ENCODE data around the gene WDR46.

WDR46 gene, protein sequence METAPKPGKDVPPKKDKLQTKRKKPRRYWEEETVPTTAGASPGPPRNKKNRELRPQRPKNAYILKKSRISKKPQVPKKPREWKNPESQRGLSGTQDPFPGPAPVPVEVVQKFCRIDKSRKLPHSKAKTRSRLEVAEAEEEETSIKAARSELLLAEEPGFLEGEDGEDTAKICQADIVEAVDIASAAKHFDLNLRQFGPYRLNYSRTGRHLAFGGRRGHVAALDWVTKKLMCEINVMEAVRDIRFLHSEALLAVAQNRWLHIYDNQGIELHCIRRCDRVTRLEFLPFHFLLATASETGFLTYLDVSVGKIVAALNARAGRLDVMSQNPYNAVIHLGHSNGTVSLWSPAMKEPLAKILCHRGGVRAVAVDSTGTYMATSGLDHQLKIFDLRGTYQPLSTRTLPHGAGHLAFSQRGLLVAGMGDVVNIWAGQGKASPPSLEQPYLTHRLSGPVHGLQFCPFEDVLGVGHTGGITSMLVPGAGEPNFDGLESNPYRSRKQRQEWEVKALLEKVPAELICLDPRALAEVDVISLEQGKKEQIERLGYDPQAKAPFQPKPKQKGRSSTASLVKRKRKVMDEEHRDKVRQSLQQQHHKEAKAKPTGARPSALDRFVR

DNA sequence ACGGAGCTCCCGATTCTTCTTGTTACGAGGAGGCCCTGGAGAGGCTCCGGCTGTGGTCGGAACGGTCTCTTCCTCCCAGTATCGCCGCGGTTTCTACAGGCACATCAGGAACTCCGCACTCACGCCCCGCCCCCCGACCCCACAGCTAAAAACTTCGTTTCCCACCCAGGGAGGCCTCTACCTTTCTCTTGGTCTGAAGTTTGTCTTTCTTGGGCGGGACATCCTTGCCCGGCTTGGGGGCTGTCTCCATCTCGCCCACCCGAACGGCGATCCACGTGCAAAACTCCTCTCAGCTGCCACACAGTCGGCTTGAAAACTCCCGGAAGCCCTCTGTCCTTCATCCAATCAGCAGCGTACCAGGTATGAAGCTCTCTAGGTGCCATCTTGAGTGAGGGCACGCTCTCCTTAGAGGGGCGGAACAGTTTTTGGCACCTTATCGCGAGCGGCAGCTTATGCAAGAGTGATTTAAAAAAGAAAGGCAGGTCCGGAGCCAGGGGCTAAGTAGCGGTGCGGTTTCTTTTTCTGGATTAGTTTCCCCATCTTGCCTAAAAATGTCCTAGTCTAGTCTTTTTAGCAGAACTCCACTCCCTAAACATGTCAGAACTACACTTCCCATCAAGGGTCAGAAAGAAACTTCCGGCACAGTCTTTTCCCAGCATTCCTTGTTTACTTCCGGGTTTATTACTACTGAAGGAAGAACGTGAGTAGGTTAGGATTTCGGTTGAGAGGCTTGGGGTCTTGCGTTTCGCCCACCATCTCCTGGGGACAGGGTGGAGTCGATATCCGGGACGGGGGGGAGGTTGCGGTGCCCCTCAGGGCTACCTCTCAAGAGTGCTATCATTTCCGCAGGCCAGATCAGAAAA is at the start of gene WDR46, which contains the start of gene PFDN6:
Gene WDR46, minus strand, starts transcription at position 319 of the 863 bp plus-strand sequence. Its CDS starts 69 bp downstream, at position 250.
Gene PFDN6, plus strand, starts transcription at position 681 of the 863 bp plus-strand sequence. CDS start 256 bp downstream, outside the sequence.
- DNase-seq (ENCODE audit: low read depth): peak; percentile 67
- TF ChIP-seq, protein P1, sequence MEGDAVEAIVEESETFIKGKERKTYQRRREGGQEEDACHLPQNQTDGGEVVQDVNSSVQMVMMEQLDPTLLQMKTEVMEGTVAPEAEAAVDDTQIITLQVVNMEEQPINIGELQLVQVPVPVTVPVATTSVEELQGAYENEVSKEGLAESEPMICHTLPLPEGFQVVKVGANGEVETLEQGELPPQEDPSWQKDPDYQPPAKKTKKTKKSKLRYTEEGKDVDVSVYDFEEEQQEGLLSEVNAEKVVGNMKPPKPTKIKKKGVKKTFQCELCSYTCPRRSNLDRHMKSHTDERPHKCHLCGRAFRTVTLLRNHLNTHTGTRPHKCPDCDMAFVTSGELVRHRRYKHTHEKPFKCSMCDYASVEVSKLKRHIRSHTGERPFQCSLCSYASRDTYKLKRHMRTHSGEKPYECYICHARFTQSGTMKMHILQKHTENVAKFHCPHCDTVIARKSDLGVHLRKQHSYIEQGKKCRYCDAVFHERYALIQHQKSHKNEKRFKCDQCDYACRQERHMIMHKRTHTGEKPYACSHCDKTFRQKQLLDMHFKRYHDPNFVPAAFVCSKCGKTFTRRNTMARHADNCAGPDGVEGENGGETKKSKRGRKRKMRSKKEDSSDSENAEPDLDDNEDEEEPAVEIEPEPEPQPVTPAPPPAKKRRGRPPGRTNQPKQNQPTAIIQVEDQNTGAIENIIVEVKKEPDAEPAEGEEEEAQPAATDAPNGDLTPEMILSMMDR (IDR thresholded peaks at IDR 0.05; ENCODE audit: control insufficient read depth, insufficient read depth, low read depth, low read length, missing control alignments): no peak
- peak within 1 kb of the TSS; percentile 79 for H3K4me3 ChIP-seq (ENCODE audit: control insufficient read depth, low read depth, low read length)

DNA sequence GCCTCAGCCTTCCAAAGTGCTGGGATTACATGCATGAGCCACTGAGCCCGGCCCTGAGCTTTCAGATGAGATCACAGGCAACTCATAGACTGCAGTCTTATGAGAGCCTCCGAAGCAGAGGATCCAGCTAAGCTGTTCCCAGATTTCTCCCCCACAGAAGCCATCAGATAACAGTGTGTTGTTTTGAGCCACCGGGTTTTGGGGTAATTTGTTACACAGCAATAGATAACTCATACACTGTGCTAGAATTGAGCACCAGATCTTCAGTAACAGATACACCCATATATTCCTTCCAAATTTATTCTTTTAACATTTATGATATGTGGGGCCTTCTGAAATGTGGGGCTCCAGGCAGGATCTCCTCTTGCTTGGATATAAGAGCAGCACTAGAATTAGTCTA is 47.5 kb upstream of the WDR46 start:
- H3K4me3 ChIP-seq (ENCODE audit: control insufficient read depth, low read depth, low read length): no peak overlapping the region
- DNase-seq (ENCODE audit: low read depth): no peak
- TF ChIP-seq, protein P1 (IDR thresholded peaks at IDR 0.05; ENCODE audit: control insufficient read depth, insufficient read depth, low read depth, low read length, missing control alignments): no peak

DNA sequence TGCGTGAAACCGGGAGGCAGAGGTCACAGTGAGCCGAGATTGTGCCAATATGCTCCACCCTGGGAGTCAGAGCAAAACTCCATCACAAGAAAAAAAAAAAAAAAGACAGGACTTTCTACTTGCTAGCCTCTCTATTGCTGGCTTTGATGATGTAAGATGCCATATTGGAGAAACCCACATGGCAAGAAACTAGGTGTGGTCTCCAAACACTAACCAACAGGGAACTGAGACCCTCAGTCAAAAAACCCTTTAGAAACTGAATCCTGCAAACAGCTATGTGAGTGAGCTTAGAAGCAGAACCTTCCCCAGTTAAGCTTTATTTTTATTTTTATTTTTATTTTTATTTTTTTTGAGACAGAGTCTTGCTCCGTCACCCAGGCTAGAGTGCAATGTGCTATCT is 46.9 kb upstream of the WDR46 start:
- DNase-seq (ENCODE audit: low read depth): no peak
- H3K4me3 ChIP-seq (ENCODE audit: control insufficient read depth, low read depth, low read length): no peak overlapping the region
- TF ChIP-seq, protein P1 (IDR thresholded peaks at IDR 0.05; ENCODE audit: control insufficient read depth, insufficient read depth, low read depth, low read length, missing control alignments): no peak

DNA sequence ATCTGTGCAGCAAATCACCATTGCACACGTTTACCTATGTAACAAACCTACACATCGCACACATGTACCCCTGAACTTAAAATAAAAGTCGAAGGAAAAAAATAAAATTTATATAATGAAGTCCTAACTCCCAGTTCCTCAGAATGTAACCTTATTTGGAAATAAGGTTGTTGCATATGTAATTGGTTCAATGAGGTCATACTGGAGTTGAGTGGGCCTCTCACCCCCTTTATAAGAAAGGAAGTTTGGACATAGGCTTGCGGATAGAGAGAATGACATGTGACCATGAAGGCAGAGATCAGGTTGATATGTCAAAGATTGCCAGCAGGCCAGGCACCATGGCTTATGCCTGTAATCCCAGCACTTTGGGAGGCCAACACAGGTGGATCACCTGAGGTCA is 44.6 kb upstream of the WDR46 start:
- DNase-seq (ENCODE audit: low read depth): no peak
- H3K4me3 ChIP-seq (ENCODE audit: control insufficient read depth, low read depth, low read length): no peak overlapping the region
- TF ChIP-seq, protein P1 (IDR thresholded peaks at IDR 0.05; ENCODE audit: control insufficient read depth, insufficient read depth, low read depth, low read length, missing control alignments): no peak

DNA sequence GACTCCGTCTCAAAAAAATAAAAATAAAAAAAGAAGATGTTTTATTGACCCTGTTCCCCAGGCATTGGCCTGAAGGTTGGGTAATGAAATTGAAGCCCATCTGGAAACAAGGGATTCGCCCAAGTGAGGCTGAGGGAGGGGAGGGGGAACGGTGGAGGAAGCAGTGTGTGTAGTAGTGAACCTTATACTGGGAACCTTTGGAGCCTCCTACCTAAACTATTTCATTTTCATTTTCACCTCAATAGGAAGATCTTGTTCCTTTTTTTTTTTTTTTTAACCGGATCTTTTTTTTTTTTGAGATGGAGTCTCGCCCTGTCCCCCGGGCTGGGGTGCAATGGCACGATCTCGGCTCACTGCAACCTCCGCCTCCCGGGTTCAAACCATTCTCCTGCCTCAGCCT is 41.7 kb upstream of the WDR46 start:
- TF ChIP-seq, protein P1 (IDR thresholded peaks at IDR 0.05; ENCODE audit: control insufficient read depth, insufficient read depth, low read depth, low read length, missing control alignments): no peak
- H3K4me3 ChIP-seq (ENCODE audit: control insufficient read depth, low read depth, low read length): no peak overlapping the region
- no peak for DNase-seq (ENCODE audit: low read depth)

DNA sequence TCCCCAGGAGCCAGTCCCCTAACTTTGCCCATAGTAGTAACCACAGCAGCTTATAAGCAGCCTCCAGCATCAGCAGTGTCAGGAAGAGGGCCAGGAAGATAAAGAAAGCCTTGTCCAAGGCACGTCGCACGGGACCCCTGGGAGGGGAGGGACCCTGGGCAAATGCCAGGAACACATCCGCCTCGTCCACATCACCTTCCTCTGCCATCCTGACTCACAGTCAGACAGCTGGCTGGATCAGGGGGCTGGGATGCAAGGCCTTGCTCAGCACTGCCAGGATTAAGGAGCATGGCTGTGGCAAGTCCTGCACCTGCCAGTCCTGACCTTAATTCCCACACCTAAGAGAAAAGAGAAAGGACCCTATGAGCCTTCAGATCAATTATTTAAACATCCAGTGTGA is 40.0 kb upstream of the WDR46 start:
- DNase-seq (ENCODE audit: low read depth): no peak
- TF ChIP-seq, protein P1 (IDR thresholded peaks at IDR 0.05; ENCODE audit: control insufficient read depth, insufficient read depth, low read depth, low read length, missing control alignments): no peak
- no peak overlapping the region for H3K4me3 ChIP-seq (ENCODE audit: control insufficient read depth, low read depth, low read length)

Measured in AG09309 (cell line).